Limb (tissue), 2 donors: ENCODE results near the gene ADAMTS1.

ENCODE experiments used
- DNase-seq, 2 donors: peaks; one replicate each; pipeline ENCODE4 v3.0.0-alpha.2; 2016; ENCODE audit errors: extremely low spot score in 2 of 2

ADAMTS1 gene

DNA sequence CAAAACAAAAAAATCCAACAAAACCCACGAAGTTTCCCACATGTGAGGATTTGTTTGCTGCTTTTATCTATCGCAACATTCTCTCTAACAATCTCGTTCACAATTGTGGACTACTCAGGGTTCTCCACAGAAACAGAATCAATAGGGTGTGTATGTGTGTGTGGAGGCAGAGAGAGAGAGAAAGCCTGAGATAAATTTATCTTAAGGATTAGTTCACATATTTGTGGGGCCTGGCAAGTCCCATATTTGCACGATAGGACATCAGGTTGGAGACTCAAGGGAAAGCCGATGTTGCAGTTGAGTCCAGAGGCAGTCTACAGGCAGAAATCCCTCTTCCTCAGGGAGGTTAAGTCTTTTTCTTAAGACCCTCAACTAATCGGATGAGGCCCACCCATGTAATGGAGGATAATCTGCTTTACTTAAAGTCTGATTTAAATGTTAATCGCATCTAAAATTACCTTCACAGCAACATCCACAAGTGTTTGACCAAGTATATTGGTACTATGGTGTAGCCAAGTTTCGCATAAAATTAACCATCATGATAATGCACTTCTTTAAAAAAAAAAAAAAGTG is 31.7 kb downstream of the ADAMTS1 start:
- DNase-seq, result no peak

DNA sequence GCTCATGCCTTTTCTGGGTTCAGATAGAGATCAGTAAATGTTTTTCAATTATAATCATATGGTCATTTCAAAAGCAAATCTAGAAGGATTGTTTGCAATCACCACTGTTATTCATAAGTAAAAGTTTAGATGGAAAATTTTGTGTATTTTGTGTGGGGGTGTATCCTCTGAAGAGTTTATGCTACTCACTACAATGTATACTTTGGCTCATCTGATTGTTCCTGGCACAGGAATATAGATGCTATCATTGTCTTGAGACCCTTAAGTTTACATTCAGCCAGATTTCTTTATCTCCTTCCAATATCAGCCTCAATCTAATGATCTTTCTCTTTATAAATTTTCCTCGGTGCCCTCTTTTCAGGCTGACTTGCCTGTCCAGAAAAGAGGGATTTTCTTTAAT is 33.0 kb downstream of the ADAMTS1 start:
- no peak for DNase-seq

DNA sequence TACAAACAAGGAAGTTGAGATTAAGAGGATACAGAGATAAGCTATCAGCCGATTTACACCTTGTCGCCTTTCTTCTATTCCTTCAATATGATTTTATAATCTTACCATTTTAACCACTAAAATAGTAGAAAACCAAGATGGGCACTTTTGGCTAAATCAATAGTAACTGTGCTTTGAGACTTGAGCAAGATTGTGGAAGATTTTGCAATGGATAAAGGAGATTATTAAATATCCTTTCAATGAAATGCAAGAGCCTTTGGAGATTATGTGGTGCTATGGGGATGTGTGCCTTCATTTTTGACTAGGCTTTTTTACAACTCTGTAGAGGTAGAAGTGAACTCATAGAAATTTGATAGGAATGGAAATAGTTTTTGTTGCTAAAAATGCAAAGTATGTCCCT is 33.7 kb downstream of the ADAMTS1 start:
- no peak for DNase-seq

DNA sequence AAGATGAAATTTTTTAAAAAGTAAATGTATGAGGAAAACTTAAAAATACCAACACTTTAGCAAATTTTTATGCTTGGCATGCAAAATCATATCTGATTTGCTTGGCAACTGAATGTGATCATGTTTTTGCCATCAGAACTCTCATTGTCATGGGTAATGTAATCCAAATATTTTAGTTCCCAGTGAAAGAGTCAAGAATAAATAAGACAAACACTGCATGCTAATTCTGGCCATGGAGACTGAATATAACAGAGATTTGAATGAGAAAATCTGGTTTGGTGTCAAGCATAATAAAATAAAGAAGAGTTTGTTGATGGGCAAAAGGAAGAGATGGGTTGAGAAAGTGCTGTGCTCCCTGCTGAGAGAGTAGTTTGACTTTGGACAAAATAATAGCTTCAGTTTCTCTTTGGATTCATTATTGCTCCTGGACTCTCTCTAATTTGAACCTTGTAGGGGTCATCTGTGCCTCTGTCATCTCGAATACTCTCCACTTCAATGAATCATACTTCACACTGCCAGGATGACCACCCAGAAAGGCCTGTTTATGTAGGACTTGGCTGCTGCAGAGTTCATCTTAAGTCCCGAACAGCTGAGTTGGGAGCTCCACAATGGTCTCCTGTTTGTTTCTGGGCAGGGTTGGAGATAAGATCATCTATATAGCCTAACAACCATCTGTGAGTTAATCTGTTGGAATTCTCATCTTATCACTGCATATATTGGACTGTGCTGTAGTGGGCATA is 34.4 kb downstream of the ADAMTS1 start:
- DNase-seq, result no peak

DNA sequence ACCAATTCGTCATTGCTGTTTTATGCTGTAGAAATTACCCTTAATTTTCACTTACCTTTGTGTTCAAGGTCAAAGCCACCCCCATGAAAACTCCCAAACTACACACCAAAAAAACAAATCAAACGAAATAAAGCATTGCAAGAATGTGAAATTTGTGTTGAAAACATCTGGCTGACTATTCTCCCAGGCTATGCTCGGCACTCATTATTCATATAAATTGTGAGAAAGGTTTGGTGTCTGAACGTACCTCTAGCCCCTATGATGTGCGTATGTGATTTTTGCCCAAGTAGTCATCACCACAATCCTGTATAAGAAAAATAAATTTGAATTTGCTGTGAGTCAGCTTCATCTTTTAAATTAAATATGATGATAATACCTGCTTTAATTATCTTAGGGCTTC is 34.9 kb downstream of the ADAMTS1 start:
- no peak for DNase-seq

DNA sequence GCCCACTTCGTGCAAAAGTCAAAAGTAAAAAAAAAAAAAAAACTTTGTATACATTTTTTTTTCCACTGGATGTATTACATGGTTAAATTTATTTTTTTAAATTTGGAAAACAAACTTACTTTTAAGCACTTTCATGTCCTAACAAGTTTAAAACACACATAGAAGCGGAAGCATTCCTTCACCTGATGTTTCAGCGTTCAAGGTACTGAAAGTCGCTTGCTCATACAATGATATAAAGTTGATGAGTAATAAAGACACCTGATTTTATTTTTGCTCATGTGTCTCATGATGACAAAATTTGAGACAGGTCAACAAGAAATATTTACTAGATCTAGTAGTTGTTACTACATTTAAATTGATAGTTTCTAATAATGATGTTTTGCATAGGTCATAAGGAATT is 35.5 kb downstream of the ADAMTS1 start:
- DNase-seq, result no peak

DNA sequence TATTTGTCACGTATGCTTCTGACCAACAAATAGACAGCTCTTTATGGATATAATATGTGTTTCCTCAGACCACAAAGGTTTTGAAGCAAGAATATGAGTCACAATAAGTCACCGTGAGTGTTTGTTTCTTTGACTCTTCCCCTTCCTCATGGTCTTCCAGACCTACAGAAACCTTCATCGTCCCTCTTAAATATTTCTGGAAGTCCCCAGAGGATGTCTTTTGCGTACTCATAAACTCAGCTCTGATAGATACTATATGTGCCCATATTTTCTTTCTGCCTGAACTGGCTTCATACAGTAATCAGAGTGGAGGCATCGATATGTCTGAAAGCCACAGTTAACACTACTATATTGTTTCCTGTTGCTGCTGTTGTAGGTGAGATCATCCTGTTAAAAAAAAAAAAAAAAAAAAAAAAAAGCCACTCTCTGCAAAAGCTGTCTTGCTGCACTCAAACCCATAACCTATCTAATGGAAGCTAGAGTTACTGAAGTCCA is 38.4 kb downstream of the ADAMTS1 start:
- DNase-seq, result no peak

DNA sequence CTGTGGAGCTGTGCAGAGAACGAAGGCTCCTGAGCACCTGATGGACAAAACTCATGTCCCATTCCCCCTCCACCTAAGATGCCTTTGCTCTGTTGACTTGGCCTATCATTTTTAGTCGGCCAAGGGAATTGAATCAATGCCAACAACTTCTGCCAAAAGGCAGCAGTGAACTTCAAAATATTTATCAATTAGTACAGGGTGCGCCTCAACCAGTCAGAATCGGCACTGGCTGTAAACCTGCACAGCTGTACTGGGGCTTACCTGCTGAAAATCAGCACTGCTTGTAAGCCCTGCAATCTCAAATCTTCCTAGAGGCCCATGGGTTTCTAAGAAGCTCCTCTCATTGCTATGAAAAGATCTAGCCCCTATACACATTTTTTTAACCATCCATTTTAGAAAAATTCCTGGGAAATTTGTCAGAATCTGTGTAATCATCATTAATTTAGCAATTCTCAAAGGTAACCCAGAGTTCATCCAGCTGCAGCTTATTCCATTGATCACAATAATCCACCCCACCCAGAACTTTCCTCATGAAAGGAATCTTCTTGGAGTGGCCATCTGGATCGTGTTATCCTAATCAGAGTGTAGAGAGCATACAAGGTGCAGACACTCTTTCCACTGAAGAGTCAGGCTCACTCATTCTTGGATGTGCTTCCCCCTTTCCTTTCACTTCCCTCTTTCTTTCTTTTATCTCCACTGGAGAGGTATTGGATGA is 40.2 kb downstream of the ADAMTS1 start:
- no peak for DNase-seq

DNA sequence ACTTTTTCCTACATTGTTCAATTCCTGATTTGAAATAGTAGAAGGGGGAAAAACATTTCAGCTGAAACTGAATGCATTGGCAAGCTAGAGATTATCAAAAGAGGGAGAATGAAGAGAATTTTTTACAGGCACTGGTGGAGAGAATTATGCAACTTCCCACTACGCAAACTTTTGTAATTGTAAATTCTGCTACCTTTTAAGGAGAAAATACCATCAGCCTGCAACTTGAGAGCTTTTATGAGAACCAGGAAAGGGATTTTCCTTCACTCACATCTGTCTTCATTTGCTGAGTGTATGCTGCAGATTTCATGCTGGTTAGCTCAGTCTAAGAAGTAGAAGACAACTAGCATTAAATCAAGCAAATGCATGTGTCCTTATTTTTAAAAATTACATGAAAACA is 43.7 kb downstream of the ADAMTS1 start:
- peak in 1 of 2 donors; percentile 55 for DNase-seq

DNA sequence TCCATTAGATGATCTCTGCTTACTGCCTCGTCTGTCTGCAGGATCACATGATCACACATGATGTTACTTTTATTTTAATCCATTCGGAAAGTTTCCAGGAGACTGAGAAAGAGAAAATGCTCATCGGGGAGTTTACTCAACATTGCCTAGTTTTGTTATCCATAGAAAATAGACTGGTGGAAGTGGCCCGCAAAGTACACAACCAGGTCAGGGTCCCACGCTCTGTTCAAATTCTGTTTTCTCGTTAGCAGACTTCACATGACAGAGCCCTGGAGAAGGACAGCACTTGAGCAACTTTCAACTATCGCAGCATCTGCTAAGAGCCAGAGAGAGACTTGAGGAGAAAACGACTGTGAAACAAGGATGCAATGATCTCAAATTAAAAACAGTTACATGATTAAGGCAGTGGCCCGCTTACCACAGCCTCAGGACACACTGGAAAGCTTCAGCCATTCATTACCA is 44.2 kb downstream of the ADAMTS1 start:
- no peak for DNase-seq

DNA sequence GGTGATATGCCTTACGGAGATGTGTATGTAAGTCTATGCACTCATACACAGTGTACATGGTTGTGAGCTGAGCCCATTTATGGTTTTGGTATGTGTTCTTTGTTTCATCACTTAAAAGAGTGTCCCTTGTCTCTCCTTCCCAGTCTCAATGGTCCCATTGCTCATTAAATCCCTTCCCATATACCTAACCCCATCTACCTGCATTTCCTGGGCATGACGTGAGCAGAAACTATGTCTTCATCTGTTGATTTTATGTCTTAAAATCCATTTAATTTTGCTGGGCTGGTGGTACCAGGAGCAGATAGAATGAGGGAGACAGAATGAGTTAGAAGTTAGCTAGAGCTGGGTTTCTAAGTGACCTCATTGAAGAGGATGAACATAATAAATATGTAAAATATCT is 44.8 kb downstream of the ADAMTS1 start:
- no peak for DNase-seq

DNA sequence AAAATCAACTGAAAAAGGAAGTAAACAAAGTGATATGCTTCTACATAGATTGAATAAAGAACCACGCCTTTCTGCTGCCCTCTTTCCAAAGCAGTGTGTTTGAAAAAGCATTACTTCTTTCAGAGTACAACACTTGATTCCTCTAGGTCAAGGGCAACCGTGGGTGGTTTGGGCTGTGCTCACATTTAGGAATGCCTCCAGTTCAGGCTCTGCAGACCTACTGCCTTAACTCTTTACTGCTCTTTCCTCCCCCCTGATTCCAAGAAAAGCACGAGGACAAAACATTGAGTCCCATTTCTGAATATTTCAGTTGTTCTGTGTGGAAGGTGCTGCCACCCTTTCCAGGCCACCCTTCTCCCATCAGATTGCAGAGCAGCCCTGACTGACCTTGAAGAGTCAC is 45.2 kb downstream of the ADAMTS1 start:
- DNase-seq, result no peak

DNA sequence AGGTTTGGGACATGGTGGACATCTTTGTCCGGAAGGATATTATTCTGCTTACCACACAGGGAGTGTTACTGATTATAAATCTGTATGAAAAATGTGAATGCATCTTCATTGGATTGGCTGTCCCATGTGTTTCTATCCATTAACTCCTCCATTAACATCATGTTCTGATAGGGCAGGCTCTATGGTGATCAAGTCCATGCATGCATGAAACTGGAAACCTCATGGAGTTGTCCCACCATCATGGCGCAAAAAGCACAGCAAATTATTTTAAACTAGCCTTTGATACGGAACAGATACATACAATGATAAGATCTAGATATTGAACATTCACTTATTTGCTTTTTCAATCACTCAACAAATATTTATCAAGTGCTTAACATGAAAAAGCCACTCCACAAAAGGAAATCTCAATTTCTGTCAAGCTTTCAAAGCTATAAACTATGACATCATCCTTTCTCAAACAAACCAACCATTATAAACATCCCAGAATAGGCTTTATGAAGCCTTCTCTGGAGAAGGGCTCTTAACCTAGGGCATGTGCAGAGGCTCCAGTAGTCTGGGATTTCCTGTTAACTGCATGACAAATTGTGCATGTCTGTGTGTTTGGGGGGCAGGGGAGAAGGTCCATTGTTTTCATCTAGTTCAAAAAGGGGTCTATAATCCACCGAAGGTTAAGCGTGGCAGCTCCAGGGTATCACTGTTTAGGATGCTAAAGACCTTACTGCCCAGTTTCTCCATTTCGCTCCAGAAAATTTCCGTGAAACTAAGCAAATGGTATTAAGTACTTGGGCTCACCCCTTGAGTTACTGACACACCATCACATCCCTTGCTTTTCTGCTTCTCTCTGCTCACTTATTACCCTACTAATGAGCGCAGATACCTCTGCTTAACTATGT is 46.1 kb downstream of the ADAMTS1 start:
- DNase-seq, result no peak

DNA sequence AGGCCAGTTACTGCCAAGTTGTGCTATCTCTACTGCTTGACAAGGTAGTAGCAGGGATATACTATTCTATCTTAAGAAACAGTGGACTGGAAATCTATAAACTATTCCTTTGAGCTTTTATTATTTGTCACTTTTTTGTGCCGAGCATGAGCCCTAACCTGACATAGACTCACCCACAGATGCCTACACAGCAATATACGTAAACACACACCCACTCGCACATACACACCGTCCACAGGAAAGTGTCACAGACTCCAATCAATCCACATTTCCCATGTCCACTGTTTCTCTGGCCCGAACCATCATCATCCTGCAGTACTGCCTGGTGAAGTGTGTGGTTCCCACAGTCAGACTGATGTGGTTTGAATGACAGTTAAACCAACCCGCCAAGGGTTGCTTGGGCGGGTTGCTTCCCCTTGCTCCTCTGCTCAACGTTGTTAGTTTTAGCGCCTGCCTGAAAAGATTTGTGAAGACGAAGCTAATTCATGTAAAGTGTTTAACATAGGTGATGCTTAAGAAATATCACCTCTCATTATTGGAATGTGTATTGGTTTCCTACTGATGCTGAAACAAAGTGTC is 47.2 kb downstream of the ADAMTS1 start:
- no peak for DNase-seq

DNA sequence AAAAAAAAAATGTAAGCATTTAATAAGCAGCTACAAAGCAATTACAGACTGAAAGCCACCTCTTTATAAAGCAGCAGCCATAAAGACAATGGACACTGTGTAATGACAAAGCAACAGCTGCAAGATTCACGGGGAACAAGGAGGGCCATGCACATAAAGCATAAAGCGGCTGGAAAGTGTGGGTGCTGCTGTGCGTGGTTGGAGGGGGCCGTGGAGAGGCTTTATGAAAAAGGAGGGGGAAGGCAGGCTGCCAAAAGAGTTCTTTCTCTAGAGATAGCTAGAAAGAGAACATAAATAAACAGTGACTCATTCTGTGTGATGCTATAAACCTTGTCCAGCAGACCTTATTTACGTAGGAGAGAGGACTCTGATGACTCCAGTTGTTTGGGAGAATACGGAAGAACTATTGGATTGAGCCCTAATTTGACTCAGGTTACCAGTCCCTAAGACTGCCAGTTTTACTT is 49.3 kb downstream of the ADAMTS1 start:
- DNase-seq, result peak; percentile 67 to 73

DNA sequence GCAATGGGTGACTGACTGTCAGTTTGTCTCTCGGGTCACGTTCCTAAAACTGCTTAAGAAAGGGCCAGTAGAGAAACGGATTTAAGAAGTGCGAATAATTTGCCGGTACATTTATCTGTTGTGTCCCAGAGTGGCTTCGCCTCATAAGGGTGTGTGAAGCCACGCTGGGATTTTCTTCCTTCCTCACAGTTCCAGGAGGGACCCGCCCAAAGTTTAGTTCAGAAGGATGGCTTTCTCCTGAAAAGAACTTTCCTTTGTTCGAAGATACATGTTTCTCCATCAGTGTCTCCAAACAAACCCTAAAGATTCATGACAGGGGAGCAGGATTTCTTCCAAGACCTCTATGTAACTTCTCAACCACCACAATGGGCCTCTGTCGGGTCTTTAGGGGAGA is 49.8 kb downstream of the ADAMTS1 start:
- DNase-seq, result no peak

DNA sequence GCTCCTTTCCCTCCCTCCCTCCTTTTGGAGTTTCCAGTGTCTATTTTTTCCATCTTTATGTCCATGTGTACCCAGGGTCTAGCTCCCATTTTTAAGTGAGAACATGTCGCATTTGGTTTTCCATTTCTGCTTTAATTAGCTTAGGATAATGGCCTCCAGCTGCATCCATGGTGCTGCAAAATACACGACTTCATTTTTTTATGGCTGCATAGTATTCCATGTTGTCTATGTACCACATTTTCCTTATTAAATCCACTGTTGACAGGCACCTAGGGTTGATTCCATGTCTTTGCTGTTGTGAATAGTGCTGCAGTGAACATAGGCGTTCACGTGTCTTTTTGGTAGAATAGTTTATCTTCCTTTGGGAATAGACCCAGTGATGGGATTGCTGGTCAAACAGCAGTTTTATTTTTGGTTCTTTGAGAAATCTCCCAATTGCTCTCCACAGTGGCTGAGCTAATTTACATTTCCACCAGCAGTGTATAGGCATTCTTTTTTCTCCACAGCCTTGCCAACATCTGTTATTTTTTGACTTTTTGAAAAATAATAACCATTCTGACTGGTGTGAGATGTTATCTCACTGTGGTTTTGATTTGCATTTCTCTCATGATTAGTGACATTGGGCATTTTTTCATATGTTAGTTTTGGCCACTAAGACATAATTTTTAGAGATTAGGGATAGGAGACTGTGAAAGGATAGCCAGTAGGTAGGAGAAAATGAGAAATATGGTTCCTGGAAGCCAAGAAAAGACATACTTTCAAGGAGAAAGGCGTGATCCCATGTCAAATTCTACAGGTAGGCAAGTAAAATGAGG is 50.4 kb downstream of the ADAMTS1 start:
- no peak for DNase-seq

DNA sequence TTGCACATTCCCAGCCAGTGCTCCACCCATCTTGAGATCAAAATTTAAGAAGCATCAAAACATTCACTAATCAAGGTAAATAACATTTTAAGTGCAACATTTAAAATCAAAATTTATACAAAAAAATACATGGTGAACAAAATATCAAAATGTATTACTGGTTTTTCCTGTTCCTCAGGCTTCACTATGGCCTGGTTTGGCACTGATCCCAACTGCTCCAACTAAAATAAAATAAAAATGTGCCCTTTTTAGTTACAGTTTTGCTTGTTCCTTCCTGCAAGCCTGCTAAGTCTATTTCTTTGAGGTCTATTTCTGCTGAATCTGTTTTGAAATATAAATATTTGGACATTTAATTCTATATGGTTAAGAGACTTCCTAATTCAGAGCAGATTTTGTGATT is 54.9 kb downstream of the ADAMTS1 start:
- DNase-seq, result no peak

DNA sequence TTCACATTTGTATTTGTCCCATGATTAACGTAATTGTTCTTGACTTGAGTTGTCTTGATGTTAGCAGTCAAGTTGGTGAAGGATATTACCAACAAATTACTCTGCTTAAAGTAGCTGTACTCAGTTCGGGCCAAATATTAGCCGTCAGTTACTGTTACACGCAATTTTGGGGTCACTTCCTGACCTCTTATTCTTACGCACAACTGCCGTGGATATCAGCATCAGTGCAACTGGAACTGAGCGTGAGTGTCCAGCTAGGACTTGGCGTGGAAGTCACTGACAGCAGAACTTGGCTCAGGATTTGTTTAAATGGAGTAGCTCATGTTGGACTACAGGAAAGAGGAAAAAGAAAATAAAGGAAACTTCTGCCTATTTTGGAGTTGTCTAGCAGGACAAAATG is 56.4 kb downstream of the ADAMTS1 start:
- DNase-seq, result no peak
